K562 (cell line): ENCODE results near the gene MRM2. TPM values are rescaled to one million over a fixed set of nuclear protein-coding genes. Genes with fewer than 3 reads are reported as not detected.
A peak's percentile ranks its signal among the peaks of the same experiment; 100 is the strongest.

Source experiments
- ARHGAP35 ChIP-seq: fragments of 450-650 bp; IDR thresholded peaks from 2 replicates; pipeline ENCODE4 v1.6.1; 2018; ENCODE audit not compliant: partially characterized antibody
- CHD2 ChIP-seq: IDR thresholded peaks from 2 replicates; pipeline ENCODE4 v1.6.1; 2011; ENCODE audit warnings: low read depth, low read length
- CTCF ChIP-seq, 3 experiments: IDR thresholded peaks in 2 of 3; conservative IDR thresholded peaks in 1 of 3; 2 replicates each; pipeline ENCODE4 v1.5.1; 2011 to 2012; ENCODE audit warnings: low read length in 3 of 3, mild to moderate bottlenecking in 3 of 3, control low read depth in 2 of 3, improper control_type of control experiment in 1 of 3, inconsistent platforms in 1 of 3, low read depth in 1 of 3, mixed read lengths in 1 of 3, moderate library complexity in 1 of 3; ENCODE audit not compliant: insufficient read depth in 2 of 3
- E2F8 ChIP-seq: fragments of 450-650 bp; IDR thresholded peaks from 2 replicates; pipeline ENCODE4 v1.7.1; 2018; ENCODE audit warnings: mild to moderate bottlenecking, low read depth; ENCODE audit not compliant: partially characterized antibody
- GTF2B ChIP-seq: IDR thresholded peaks from 2 replicates; pipeline ENCODE4 v1.6.1; 2011; ENCODE audit not compliant: insufficient read length; ENCODE audit errors: extremely low read depth
- HCFC1 ChIP-seq: IDR thresholded peaks from 2 replicates; pipeline ENCODE4 v1.6.1; 2012; ENCODE audit warnings: low read depth, low read length, improper control_type of control experiment
- MTF1 ChIP-seq: fragments of 250-450 bp; sonication (Bioruptor Pico); IDR thresholded peaks from 2 replicates; pipeline ENCODE4 v1.9.0; 2021; ENCODE audit warnings: moderate library complexity, mild to moderate bottlenecking, inconsistent platforms, borderline replicate concordance
- PCBP2 ChIP-seq: fragments of 200-400 bp; formaldehyde crosslinking; IDR thresholded peaks from 2 replicates; pipeline ENCODE4 v1.6.1; 2018; ENCODE audit warnings: low read length, low read depth, mild to moderate bottlenecking, moderate library complexity; ENCODE audit not compliant: poor library complexity, severe bottlenecking
- PYGO2 ChIP-seq: fragments of 450-650 bp; IDR thresholded peaks from 2 replicates; pipeline ENCODE4 v1.6.1; 2016; ENCODE audit warnings: mild to moderate bottlenecking, missing genetic modification characterization, moderate library complexity, missing compliant biosample characterization
- SMARCA4 ChIP-seq: fragments of 450-650 bp; IDR thresholded peaks from 2 replicates; pipeline ENCODE4 v1.6.1; 2016
- USF2 ChIP-seq: sonication (generic); formaldehyde crosslinking; IDR thresholded peaks from 2 replicates; pipeline ENCODE4 v1.5.0; 2020; ENCODE audit warnings: missing genetic modification reagents
- ZBTB9 ChIP-seq: fragments of 450-650 bp; formaldehyde crosslinking; IDR thresholded peaks from 2 replicates; pipeline ENCODE4 v1.4.0; 2020; ENCODE audit warnings: mild to moderate bottlenecking, moderate library complexity
- ZNF592 ChIP-seq: fragments of 450-650 bp; IDR thresholded peaks from 2 replicates; pipeline ENCODE4 v1.6.1; 2017; ENCODE audit warnings: antibody characterized with exemption, mild to moderate bottlenecking
- ZNF668 ChIP-seq: fragments of 250-450 bp; sonication (Bioruptor Pico); IDR thresholded peaks from 2 replicates; pipeline ENCODE4 v1.8.0; 2022; ENCODE audit warnings: mild to moderate bottlenecking, inconsistent platforms
- polyA plus RNA-seq, 8 experiments: library from polyadenylated mRNA; depleted of rRNA in 4 of 8; stranded (reverse) in 5 of 8; unstranded in 3 of 8; fragments of >200 nt; fragmentation: Nextera tagmentation in 2 of 8; fragmentation: Illumina TruSeq in 1 of 8; extraction: Ambion mirVana in 2 of 8; extraction: Trizol in 1 of 8; gene quantifications; 2 replicates each; pipeline versions ENCODE4 v1.2.1 to v1.2.3, GENCODE V29; 2011 to 2014; ENCODE audit warnings: inconsistent platforms in 1 of 8, missing spikeins in 1 of 8
- total RNA-seq, 7 experiments: library from RNA; depleted of rRNA in 6 of 7; stranded (reverse); fragments of >200 nt in 6 of 7; fragmentation: Illumina TruSeq in 2 of 7; extraction: Trizol in 2 of 7; gene quantifications; 2 replicates each; pipeline versions ENCODE4 v1.2.1 to v1.2.3, GENCODE V29; 2011 to 2021; ENCODE audit warnings: low replicate concordance in 1 of 7

MRM2 gene
- total and polyA plus RNA-seq, 9 of the 15 experiments (the other 6 are each of a cell fraction or from before 2014, with no cell fraction given): 32.4 to 116 (median 50.5) TPM

- peak; percentile 76 for TF ChIP-seq USF2 (CRISPR knock-in tag)
- TF ChIP-seq CHD2: no peak
- no peak for TF ChIP-seq GTF2B
- TF ChIP-seq PCBP2: no peak
- TF ChIP-seq MTF1 (CRISPR knock-in tag): no peak
- TF ChIP-seq PYGO2 (tag): no peak
- TF ChIP-seq E2F8: no peak
- TF ChIP-seq ZNF592: no peak
- TF ChIP-seq ZNF668 (CRISPR knock-in tag): no peak
- no peak for TF ChIP-seq HCFC1
- no peak for TF ChIP-seq ARHGAP35
- no peak for TF ChIP-seq SMARCA4
- peak in 2 of 3 experiments; percentile 9 to 37; a peak in 2 of 6 replicates for TF ChIP-seq CTCF (IDR thresholded peaks at IDR 0.05 in 2 of 3, conservative IDR thresholded peaks at IDR 0.05 in 1 of 3; ENCODE audit: insufficient read depth in 2 of 3, low read depth in 1 of 3, low read length in 3 of 3)
- TF ChIP-seq ZBTB9 (CRISPR knock-in tag): no peak
These were observed 7.1 kb upstream of the MRM2 start (continued) for GRCh38 chr7:2248984-2249694.
